Measurements from ENCODE around the gene DOCK11. TPM values are rescaled to one million over a fixed set of nuclear protein-coding genes. Genes with fewer than 3 reads are reported as not detected.

Gene DOCK11
- total and polyA plus RNA-seq, 2 of the 4 experiments (the other 2 are of a cell fraction), result 3.9 to 13.1 TPM

GRCh38 chrX:118484216-118484903 lies 11.3 kb upstream of the DOCK11 start:
- BruUV-seq (replicated peaks), result no TSS peak
- Histone ChIP-seq H4K5ac (ENCODE audit: low read depth, low read length) (peak overlapping the region; percentile 84; the same call in 1 of the 2 replicates), H3K79me1 (ENCODE audit: low read depth in 1 of 2, low read length in 2 of 2) (no peaks in the 10 kb centered on the region), H3K56ac (ENCODE audit: extremely low read depth, insufficient read depth, low read length) (peak overlapping the region; percentile 21; the same call in 1 of the 2 replicates), H4K91ac (ENCODE audit: insufficient read depth, low read depth, low read length) (no peak overlapping the region), H3K14ac (replicated peaks; ENCODE audit: low read depth, low read length) (no peak overlapping the region), H2BK20ac (ENCODE audit: low read depth, low read length) (0 out of 2 replicates have a peak overlapping the region, but pooled peaks have one; percentile 52), H3K9me3 (ENCODE audit: control insufficient read depth, insufficient read depth, low read length) (no peaks in the 10 kb centered on the region), H3K4me3 (ENCODE audit: insufficient read depth, low read depth, low read length) (no peak overlapping the region), H3K4me2 (ENCODE audit: low read depth, low read length) (peak overlapping the region; percentile 76; the same call in 1 of the 2 replicates), H4K20me1 (ENCODE audit: insufficient read depth, low read length) (no peaks in the 10 kb centered on the region), H3K4ac (ENCODE audit: low read depth, low read length) (no peak overlapping the region; the same call in 1 of the 2 replicates), H3K9me1 (ENCODE audit: insufficient read depth, low read length) (no peaks in the 10 kb centered on the region), H2AK5ac (ENCODE audit: low read depth, low read length) (no peak overlapping the region), H3K27me3 (ENCODE audit: control insufficient read depth, insufficient read depth, low read length) (no peaks in the 10 kb centered on the region), H3K36me3 (ENCODE audit: control insufficient read depth, insufficient read depth, low read length) (no peaks in the 10 kb centered on the region), H2AK9ac (replicated peaks; ENCODE audit: low read depth, low read length, poor library complexity) (no peak overlapping the region), H2BK5ac (ENCODE audit: low read depth, low read length, poor library complexity, severe bottlenecking) (peak overlapping the region; percentile 87), H2BK15ac (ENCODE audit: low read depth, low read length) (no peak overlapping the region; the same call in 2 of the 3 replicates), H3K27ac (ENCODE audit: insufficient read depth, low read length) (peak overlapping the region; percentile 80; the same call in 1 of the 2 replicates), H3K23ac (ENCODE audit: low read depth, low read length) (no peak overlapping the region), H2BK120ac (ENCODE audit: low read depth, low read length) (peak overlapping the region; percentile 78; the same call in 1 of the 2 replicates), H3K9ac (ENCODE audit: low read depth, low read length) (peak overlapping the region; percentile 56; the same call in 1 of the 2 replicates), H4K8ac (ENCODE audit: low read depth in 2 of 2, low read length in 2 of 2) (peak overlapping the region in 1 of 2 experiments; percentile 91; a peak in 2 of 4 replicates), H3K4me1 (ENCODE audit: control insufficient read depth, insufficient read depth, low read length) (peaks cover 4% of the 10 kb centered on the region; the same call in 1 of the 2 replicates), H3K18ac (ENCODE audit: low read depth, low read length) (peak overlapping the region; percentile 94; the same call in 1 of the 2 replicates), H2AFZ (replicated peaks; ENCODE audit: low read length, poor library complexity) (peak overlapping the region; percentile 51)
- no CpG with 5 or more reads among the region's 9 CpGs for WGBS, 2 experiments (ENCODE audit: extremely low coverage in 2 of 2, insufficient read length in 1 of 2)
- intact Hi-C loops (cut with micrococcal nuclease) (no loop called here), in situ Hi-C loops (cut with MboI; ENCODE audit: low sequenced_read_pairs) (no loop called here), dilution Hi-C loops (cut with HindIII; ENCODE audit: low sequenced_read_pairs, unreplicated experiment) (no loop called here)
- peak; percentile 78 for ATAC-seq (ENCODE audit: low read depth)
- peak; percentile 20 for DNase-seq
- POLR2A ChIA-PET (ENCODE audit: unreplicated experiment), result no interaction called here
- CTCF ChIA-PET, result no interaction called here
- TF ChIP-seq CHD1 (IDR thresholded peaks at IDR 0.05; ENCODE audit: low read depth, low read length) (no peak), RCOR1 (IDR thresholded peaks at IDR 0.05; ENCODE audit: insufficient replicate concordance, low read length) (no peak), USF2 (IDR thresholded peaks at IDR 0.05; ENCODE audit: low read depth, low read length) (no peak), CEBPB (IDR thresholded peaks at IDR 0.05; ENCODE audit: low read depth, low read length) (no peak), SMC3 (IDR thresholded peaks at IDR 0.05; ENCODE audit: low read depth, low read length) (no peak), CTCF (conservative IDR thresholded peaks at IDR 0.05; ENCODE audit: low read depth, low read length) (no peak)
